MM.1S (cell line): ENCODE results near the gene ATP6V1B1.

Experiments
- DNase-seq: peaks from one replicate; pipeline ENCODE4 v3.0.0-alpha.2; 2015
- H2AFZ ChIP-seq: fragments of 300-600 bp; sonication (generic); 2 replicates; pipeline ENCODE4 v1.6.0; 2016; ENCODE audit warnings: antibody characterized with exemption, low read length
- H3F3A ChIP-seq: fragments of 300-600 bp; sonication (generic); 2 replicates; pipeline ENCODE4 v1.6.1; 2016; ENCODE audit warnings: mild to moderate bottlenecking, antibody characterized with exemption, low read length, moderate library complexity, mixed read lengths; ENCODE audit not compliant: insufficient read depth
- H3K27ac ChIP-seq: fragments of 300-600 bp; sonication (generic); 2 replicates; pipeline ENCODE4 v1.5.1; 2016; ENCODE audit warnings: mild to moderate bottlenecking, low read length
- H3K27me3 ChIP-seq: fragments of 300-600 bp; sonication (generic); replicated peaks from 2 replicates; pipeline ENCODE4 v1.6.0; 2016; ENCODE audit warnings: low read length; ENCODE audit not compliant: insufficient read depth
- H3K36me3 ChIP-seq: fragments of 300-600 bp; sonication (generic); replicated peaks from 2 replicates; pipeline ENCODE4 v1.6.1; 2016; ENCODE audit warnings: mild to moderate bottlenecking, low read length, mixed read lengths; ENCODE audit not compliant: insufficient read depth
- H3K4me1 ChIP-seq: fragments of 300-600 bp; sonication (generic); 2 replicates; pipeline ENCODE4 v1.6.1; 2016; ENCODE audit warnings: low read length, mixed read lengths
- H3K4me2 ChIP-seq: fragments of 300-600 bp; sonication (generic); 2 replicates; pipeline ENCODE4 v1.6.0; 2016; ENCODE audit warnings: low read depth, low read length
- H3K4me3 ChIP-seq: fragments of 300-600 bp; sonication (generic); 2 replicates; pipeline ENCODE4 v1.5.1; 2016; ENCODE audit warnings: low read length, mixed read lengths
- H3K79me2 ChIP-seq: fragments of 300-600 bp; sonication (generic); 2 replicates; pipeline ENCODE4 v1.6.1; 2016; ENCODE audit warnings: mixed run types, low read length, mixed read lengths
- H3K9ac ChIP-seq: fragments of 300-600 bp; sonication (generic); 2 replicates; pipeline ENCODE4 v1.6.1; 2016; ENCODE audit warnings: low read length, mixed read lengths
- H3K9me2 ChIP-seq: fragments of 300-600 bp; sonication (generic); replicated peaks from 2 replicates; pipeline ENCODE4 v1.6.1; 2016; ENCODE audit warnings: mild to moderate bottlenecking, low read length, mixed read lengths; ENCODE audit not compliant: insufficient read depth
- H3K9me3 ChIP-seq: fragments of 300-600 bp; sonication (generic); replicated peaks from 2 replicates; pipeline ENCODE4 v1.6.1; 2016; ENCODE audit warnings: mild to moderate bottlenecking, low read length, mixed read lengths; ENCODE audit not compliant: insufficient read depth
- H4K20me1 ChIP-seq: fragments of 300-600 bp; sonication (generic); 2 replicates; pipeline ENCODE4 v1.6.1; 2016; ENCODE audit warnings: mild to moderate bottlenecking, low read length, moderate library complexity, mixed read lengths; ENCODE audit not compliant: insufficient read depth
- CTCF ChIP-seq: fragments of 300-600 bp; sonication (generic); IDR thresholded peaks from 2 replicates; pipeline ENCODE4 v1.5.1; 2016; ENCODE audit warnings: antibody characterized with exemption, low read length, mixed read lengths
- EZH2 ChIP-seq: fragments of 300-600 bp; sonication (generic); optimal IDR thresholded peaks from 2 replicates; pipeline ENCODE3; 2017; ENCODE audit warnings: low read depth, mild to moderate bottlenecking, antibody characterized with exemption, low read length, mixed read lengths
- EZH2phosphoT487 ChIP-seq: fragments of 300-600 bp; sonication (generic); IDR thresholded peaks from 2 replicates; pipeline ENCODE4 v1.6.1; 2018; ENCODE audit warnings: antibody characterized with exemption, low read length

The ATP6V1B1 gene

GRCh38 chr2:70974592-70974991 lies 38.9 kb downstream of the ATP6V1B1 start:
- H3K27me3 ChIP-seq, result peaks cover 33% of the 10 kb centered on the region
- H3K9me2 ChIP-seq, result no peaks in the 10 kb centered on the region
- DNase-seq, result no peak
- no peaks in the 10 kb centered on the region for H3K9me3 ChIP-seq
- no peaks in the 10 kb centered on the region for H3K79me2 ChIP-seq
- H4K20me1 ChIP-seq, result no peaks in the 10 kb centered on the region
- H2AFZ ChIP-seq, result no peak overlapping the region
- H3K9ac ChIP-seq, result no peak overlapping the region
- H3K4me2 ChIP-seq, result no peak overlapping the region
- H3K36me3 ChIP-seq, result no peaks in the 10 kb centered on the region
- no peak overlapping the region for H3K27ac ChIP-seq
- 0 out of 2 replicates have a peak, but pooled peaks cover 6% of the 10 kb centered on the region for H3K4me1 ChIP-seq
- H3F3A ChIP-seq, result peaks cover 9% of the 10 kb centered on the region; the same call in 1 of the 2 replicates
- no peak overlapping the region for H3K4me3 ChIP-seq
- TF ChIP-seq EZH2phosphoT487, result no peak
- TF ChIP-seq EZH2, result no peak
- no peak for TF ChIP-seq CTCF

GRCh38 chr2:70975237-70975636 lies 39.5 kb downstream of the ATP6V1B1 start:
- Histone ChIP-seq H3K9ac (no peak overlapping the region), H3K36me3 (no peaks in the 10 kb centered on the region), H4K20me1 (no peaks in the 10 kb centered on the region), H3K4me2 (no peak overlapping the region), H2AFZ (no peak overlapping the region), H3K9me2 (no peaks in the 10 kb centered on the region), H3K4me3 (no peak overlapping the region), H3K9me3 (no peaks in the 10 kb centered on the region), H3K79me2 (no peaks in the 10 kb centered on the region), H3K4me1 (0 out of 2 replicates have a peak, but pooled peaks cover 6% of the 10 kb centered on the region), H3K27me3 (peaks cover 29% of the 10 kb centered on the region), H3F3A (peaks cover 9% of the 10 kb centered on the region; the same call in 1 of the 2 replicates), H3K27ac (no peak overlapping the region)
- TF ChIP-seq EZH2 (no peak), EZH2phosphoT487 (no peak), CTCF (no peak)
- no peak for DNase-seq

GRCh38 chr2:70977605-70978205 lies 42.0 kb downstream of the ATP6V1B1 start:
- H4K20me1 ChIP-seq, result no peaks in the 10 kb centered on the region
- H3K4me1 ChIP-seq, result 0 out of 2 replicates have a peak, but pooled peaks cover 6% of the 10 kb centered on the region
- peak; percentile 41 for DNase-seq
- no peaks in the 10 kb centered on the region for H3K36me3 ChIP-seq
- no peaks in the 10 kb centered on the region for H3K9me3 ChIP-seq
- peak overlapping the region; percentile 43 for H2AFZ ChIP-seq
- peaks cover 9% of the 10 kb centered on the region; the same call in 1 of the 2 replicates for H3F3A ChIP-seq
- no peaks in the 10 kb centered on the region for H3K9me2 ChIP-seq
- H3K27me3 ChIP-seq, result peaks cover 22% of the 10 kb centered on the region
- H3K4me3 ChIP-seq, result peak overlapping the region; percentile 61
- TF ChIP-seq EZH2, result no peak
- no peak for TF ChIP-seq EZH2phosphoT487
- TF ChIP-seq CTCF, result no peak; the same call in 1 of the 2 replicates
- peak overlapping the region; percentile 76 for H3K4me2 ChIP-seq
- H3K79me2 ChIP-seq, result no peaks in the 10 kb centered on the region
- H3K9ac ChIP-seq, result peak overlapping the region; percentile 45; the same call in 1 of the 2 replicates
- H3K27ac ChIP-seq, result peak overlapping the region; percentile 61; the same call in 1 of the 2 replicates
